ENCODE data around the gene RASAL2. TPM values are rescaled to one million over a fixed set of nuclear protein-coding genes. Genes with fewer than 3 reads are reported as not detected.

The RASAL2 gene
- total and polyA plus RNA-seq, 11 donors = 6.2 to 112 (median 39.9) TPM

DNA sequence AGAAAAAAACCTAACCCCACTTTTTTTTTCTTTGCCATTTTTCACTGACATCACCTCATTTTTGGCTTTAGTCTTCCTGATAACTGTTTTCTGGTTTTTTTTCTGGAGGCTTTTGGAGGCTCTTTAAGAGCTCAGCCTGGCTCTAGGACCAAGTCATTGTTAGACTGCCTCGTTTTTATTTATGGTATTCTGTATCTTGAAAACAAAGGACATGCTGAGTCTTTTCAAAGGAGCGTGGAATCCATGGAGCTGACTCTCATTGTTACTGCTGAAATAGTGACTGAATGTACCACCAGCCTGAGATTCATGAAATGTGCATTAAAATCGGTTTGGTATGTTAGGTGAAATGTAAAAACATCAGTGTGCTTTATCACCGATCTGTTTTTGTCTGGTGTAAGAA lies 28.0 kb downstream of the RASAL2 start:
- Histone ChIP-seq H3K9me3 (no peaks in the 10 kb centered on the region), H3K4me1 (peaks cover 0 to 49% (median 22%) of the 10 kb centered on the region in 12 donors), H3K27ac (no peak overlapping the region), H3K36me3 (no peaks in the 10 kb centered on the region), H3K4me3 (no peak overlapping the region), H3K27me3 (no peaks in the 10 kb centered on the region)
- ATAC-seq (peak in 1 of 4 donors; percentile 26), DNase-seq (no peak)
- intact Hi-C loops (cut with DNase I) = no loop called here
- TF ChIP-seq, protein P1, sequence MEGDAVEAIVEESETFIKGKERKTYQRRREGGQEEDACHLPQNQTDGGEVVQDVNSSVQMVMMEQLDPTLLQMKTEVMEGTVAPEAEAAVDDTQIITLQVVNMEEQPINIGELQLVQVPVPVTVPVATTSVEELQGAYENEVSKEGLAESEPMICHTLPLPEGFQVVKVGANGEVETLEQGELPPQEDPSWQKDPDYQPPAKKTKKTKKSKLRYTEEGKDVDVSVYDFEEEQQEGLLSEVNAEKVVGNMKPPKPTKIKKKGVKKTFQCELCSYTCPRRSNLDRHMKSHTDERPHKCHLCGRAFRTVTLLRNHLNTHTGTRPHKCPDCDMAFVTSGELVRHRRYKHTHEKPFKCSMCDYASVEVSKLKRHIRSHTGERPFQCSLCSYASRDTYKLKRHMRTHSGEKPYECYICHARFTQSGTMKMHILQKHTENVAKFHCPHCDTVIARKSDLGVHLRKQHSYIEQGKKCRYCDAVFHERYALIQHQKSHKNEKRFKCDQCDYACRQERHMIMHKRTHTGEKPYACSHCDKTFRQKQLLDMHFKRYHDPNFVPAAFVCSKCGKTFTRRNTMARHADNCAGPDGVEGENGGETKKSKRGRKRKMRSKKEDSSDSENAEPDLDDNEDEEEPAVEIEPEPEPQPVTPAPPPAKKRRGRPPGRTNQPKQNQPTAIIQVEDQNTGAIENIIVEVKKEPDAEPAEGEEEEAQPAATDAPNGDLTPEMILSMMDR (IDR thresholded peaks at IDR 0.05) = no peak
- no peak for TF ChIP-seq POLR2A (IDR thresholded peaks at IDR 0.05)
- 48 to 60% (median 53%) methylated on average over 4 of the region's 4 CpGs for WGBS, 4 donors

- no peaks in the 10 kb centered on the region for H3K36me3 ChIP-seq
- intact Hi-C loops (cut with DNase I) = no loop called here
- H3K27me3 ChIP-seq = no peaks in the 10 kb centered on the region
- ATAC-seq = no peak
- H3K27ac ChIP-seq = no peak overlapping the region
- DNase-seq = no peak
- no peaks in the 10 kb centered on the region for H3K9me3 ChIP-seq
- H3K4me1 ChIP-seq = peaks cover 0 to 53% (median 26%) of the 10 kb centered on the region in 12 donors
- 74 to 82% (median 79%) methylated on average over 1 of the region's 1 CpG for WGBS, 4 donors
- no peak overlapping the region for H3K4me3 ChIP-seq
- no peak for TF ChIP-seq POLR2A (IDR thresholded peaks at IDR 0.05)
- TF ChIP-seq, protein P1 (IDR thresholded peaks at IDR 0.05) = no peak
Measured at GRCh38 chr1:178122283-178122682, 28.4 kb downstream of the RASAL2 start.

DNA sequence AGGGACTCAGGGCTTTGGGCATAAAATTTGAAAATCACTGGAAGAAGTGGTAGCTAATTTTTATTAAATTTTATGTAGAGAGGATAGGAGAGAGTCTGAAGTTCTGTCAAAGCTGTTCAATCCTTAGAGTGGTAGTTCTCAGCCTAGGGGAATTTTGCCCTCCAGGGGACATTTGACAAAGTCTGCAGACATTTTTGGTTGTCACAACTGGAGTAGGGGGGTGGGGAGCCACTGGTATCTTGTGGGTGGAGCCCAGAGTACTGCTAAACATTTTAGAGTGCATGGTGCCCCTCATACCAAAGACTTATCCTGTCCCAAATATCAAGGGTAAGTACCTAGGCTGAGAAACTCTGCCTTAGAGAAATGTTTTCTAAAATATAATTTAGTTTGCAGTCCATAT lies 30.2 kb downstream of the RASAL2 start:
- Histone ChIP-seq H3K4me1 (peaks cover 0 to 67% (median 32%) of the 10 kb centered on the region in 12 donors), H3K27me3 (no peaks in the 10 kb centered on the region), H3K36me3 (no peaks in the 10 kb centered on the region), H3K27ac (no peak overlapping the region), H3K4me3 (no peak overlapping the region), H3K9me3 (no peaks in the 10 kb centered on the region)
- no peak for TF ChIP-seq POLR2A (IDR thresholded peaks at IDR 0.05)
- TF ChIP-seq, protein P1 (IDR thresholded peaks at IDR 0.05) = no peak
- DNase-seq (no peak), ATAC-seq (no peak)
- intact Hi-C loops (cut with DNase I) = no loop called here

DNA sequence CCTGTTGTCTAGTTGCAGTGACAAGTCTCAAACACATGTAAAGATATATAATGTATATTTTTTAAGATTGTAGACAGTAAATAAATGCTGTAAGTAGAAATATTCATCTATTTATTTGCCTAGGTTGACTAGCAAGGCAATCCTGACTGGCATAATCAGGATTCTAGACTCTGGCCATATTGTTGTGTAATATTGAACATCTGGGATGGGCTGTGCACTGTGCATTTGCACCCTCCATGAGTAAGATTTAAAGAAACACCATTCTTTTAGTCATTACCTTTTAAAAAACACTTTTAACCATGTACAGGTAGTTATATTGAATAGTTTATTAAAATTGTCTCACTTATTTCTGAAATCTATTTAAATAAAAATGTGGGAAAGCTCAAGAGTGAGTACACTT lies 32.4 kb downstream of the RASAL2 start:
- TF ChIP-seq, protein P1 (IDR thresholded peaks at IDR 0.05) = no peak
- no peak for TF ChIP-seq POLR2A (IDR thresholded peaks at IDR 0.05)
- ATAC-seq (peak in 1 of 4 donors; percentile 44), DNase-seq (no peak)
- Histone ChIP-seq H3K27ac (peak overlapping the region in 3 of 12 donors; percentile 14 to 76 (median 37)), H3K9me3 (no peaks in the 10 kb centered on the region), H3K4me1 (peaks cover 0 to 67% (median 30%) of the 10 kb centered on the region in 12 donors), H3K27me3 (no peaks in the 10 kb centered on the region), H3K36me3 (no peaks in the 10 kb centered on the region), H3K4me3 (no peak overlapping the region)
- intact Hi-C loops (cut with DNase I) = no loop called here
